CD4-positive, alpha-beta T cell treated with Interleukin-15 for 4 hours (primary cell): ENCODE results near the gene YIPF3.
"Not testable (repeated sequence)": the region's sequence is repeated elsewhere in the genome, so short reads cannot be mapped to it uniquely, and the experiment has no call there.

Experiments used
- DNase-seq: peaks from one replicate; pipeline ENCODE4 v3.0.0-alpha.2; 2020; ENCODE audit warnings: low spot score

The YIPF3 gene

GRCh38 chr6:43516697-43517504, at the start of gene YIPF3, which contains the start of gene POLR1C:
YIPF3 (minus strand) TSS chr6:43516926; CDS start chr6:43516807, 119 bp downstream.
POLR1C (plus strand) TSS chr6:43517089; CDS start chr6:43517110, 21 bp downstream.
- DNase-seq = peak; percentile 95

GRCh38 chr6:43559328-43559727, 42.6 kb upstream of the YIPF3 start:
- no peak for DNase-seq

- not testable (repeated sequence) for DNase-seq
Observed at GRCh38 chr6:43557620-43558019, 40.9 kb upstream of the YIPF3 start.

- DNase-seq = no peak
Observed at GRCh38 chr6:43547222-43547621, 30.5 kb upstream of the YIPF3 start.

GRCh38 chr6:43544461-43544860, 27.7 kb upstream of the YIPF3 start:
- DNase-seq = no peak

GRCh38 chr6:43541774-43542471, 25.2 kb upstream of the YIPF3 start:
- DNase-seq = no peak

GRCh38 chr6:43540507-43540906, 23.8 kb upstream of the YIPF3 start:
- DNase-seq = no peak

- DNase-seq = not testable (repeated sequence)
Observed at GRCh38 chr6:43539409-43539808, 22.7 kb upstream of the YIPF3 start.

GRCh38 chr6:43538986-43539385, 22.3 kb upstream of the YIPF3 start:
- DNase-seq = not testable (repeated sequence)

GRCh38 chr6:43532201-43532600, 15.5 kb upstream of the YIPF3 start:
- DNase-seq = no peak

- DNase-seq = no peak
Observed at GRCh38 chr6:43524483-43524961, 7.8 kb upstream of the YIPF3 start.

GRCh38 chr6:43523284-43523683, 6.6 kb upstream of the YIPF3 start:
- no peak for DNase-seq

GRCh38 chr6:43522547-43523261, 6.0 kb upstream of the YIPF3 start:
- no peak for DNase-seq

- no peak for DNase-seq
Observed at GRCh38 chr6:43521836-43522235, 5.1 kb upstream of the YIPF3 start.

- DNase-seq = no peak
Observed at GRCh38 chr6:43520097-43520496, 3.4 kb upstream of the YIPF3 start.

- DNase-seq = no peak
Observed at GRCh38 chr6:43517505-43518357, 1.0 kb upstream of the YIPF3 start.

GRCh38 chr6:43516367-43516696, 394 bp downstream of the YIPF3 start:
- no peak for DNase-seq

- no peak for DNase-seq
Observed at GRCh38 chr6:43515808-43516207, 918 bp downstream of the YIPF3 start.

- DNase-seq = no peak
Observed at GRCh38 chr6:43511824-43512415, 4.8 kb downstream of the YIPF3 start.

GRCh38 chr6:43510827-43511163, 5.9 kb downstream of the YIPF3 start:
- DNase-seq = no peak
